SU-DHL-6 (cell line): ENCODE data around the gene KLF16.

Source experiments
- CTCF ChIP-seq: fragments of 200-600 bp; sonication (generic); IDR thresholded peaks from one replicate; pipeline ENCODE4 v1.5.1; 2017; ENCODE audit warnings: antibody characterized with exemption, mild to moderate bottlenecking, low read length, moderate library complexity; ENCODE audit not compliant: insufficient read depth, poor library complexity, severe bottlenecking
- EZH2phosphoT487 ChIP-seq: fragments of 200-600 bp; sonication (generic), shearing (Covaris generic); conservative IDR thresholded peaks from 2 replicates; pipeline ENCODE4 v1.6.1; 2018; ENCODE audit warnings: mild to moderate bottlenecking, antibody characterized with exemption, low read length, moderate library complexity, mixed read lengths

- TF ChIP-seq CTCF (no peak), EZH2phosphoT487 (no peak)
Measured at GRCh38 chr19:1906985-1907562, 43.7 kb upstream of the KLF16 start.
